Memory B cell (primary cell): ENCODE results near the gene GLB1L2.

Experiments used
- ATAC-seq: fragments of 150-1000 bp; cut with Tn5 transposase; 2 replicates; pipeline ENCODE4 v1.10.0; 2021; ENCODE audit warnings: low read depth, mild to moderate bottlenecking, moderate library complexity
- DNase-seq, 2 donors: peaks; one replicate each; pipeline ENCODE4 v3.0.0; 2022; ENCODE audit warnings: low spot score in 2 of 2
- H3K27ac Mint-ChIP-seq: one replicate; pipeline ENCODE4 v1.8.0; 2022; ENCODE audit warnings: mild to moderate bottlenecking, moderate library complexity, mixed read lengths
- H3K27me3 Mint-ChIP-seq: one replicate; pipeline ENCODE4 v1.8.0; 2022; ENCODE audit warnings: mixed read lengths
- H3K36me3 Mint-ChIP-seq: one replicate; pipeline ENCODE4 v1.8.0; 2022; ENCODE audit warnings: mild to moderate bottlenecking, mixed read lengths
- H3K4me1 Mint-ChIP-seq: one replicate; pipeline ENCODE4 v1.8.0; 2022; ENCODE audit warnings: mixed read lengths
- H3K4me3 Mint-ChIP-seq: one replicate; pipeline ENCODE4 v1.8.0; 2022; ENCODE audit warnings: mild to moderate bottlenecking, moderate library complexity, mixed read lengths
- H3K9me3 Mint-ChIP-seq: one replicate; pipeline ENCODE4 v1.8.0; 2022; ENCODE audit warnings: mixed read lengths

The GLB1L2 gene

DNA sequence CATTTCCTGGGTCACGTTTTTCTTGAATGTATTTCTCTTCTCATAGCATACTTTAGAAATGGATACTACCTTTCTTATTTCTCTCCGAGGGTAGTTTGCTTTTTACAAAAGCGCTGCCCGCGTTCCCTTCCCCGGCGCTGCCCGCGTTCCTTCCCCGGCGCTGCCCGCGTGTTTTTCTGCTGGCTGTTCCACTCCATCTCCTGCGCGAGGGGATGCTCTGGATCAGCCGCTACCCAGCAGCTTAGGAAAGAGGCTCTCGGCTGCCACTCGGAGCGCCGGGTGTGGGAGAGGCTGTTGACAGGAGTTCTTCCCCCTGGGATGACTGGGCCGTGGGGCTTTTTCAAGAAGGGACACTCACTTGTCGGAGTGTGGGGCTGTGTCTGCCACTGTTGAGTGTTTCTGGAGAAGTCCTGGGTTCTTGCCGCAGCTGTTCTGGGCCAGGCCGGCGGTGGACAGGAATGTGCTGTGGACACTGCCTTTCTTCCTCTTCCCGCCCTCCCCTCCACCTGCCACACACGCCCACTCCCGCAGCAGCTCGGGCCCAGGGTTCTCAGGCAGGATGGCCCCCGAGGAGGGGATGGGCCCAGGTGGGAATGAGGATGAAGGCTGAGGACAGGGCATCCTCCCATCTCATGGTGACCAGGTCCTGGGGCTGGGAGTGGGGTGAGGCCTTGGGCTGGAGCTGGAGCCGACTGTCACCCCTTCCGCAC lies 30.6 kb downstream of the GLB1L2 start:
- Mint-ChIP-seq H3K27me3 (peaks cover 5% of the 10 kb centered on the region), H3K27ac (no peak overlapping the region), H3K4me3 (no peak overlapping the region), H3K4me1 (peaks cover 3% of the 10 kb centered on the region), H3K36me3 (no peaks in the 10 kb centered on the region), H3K9me3 (no peaks in the 10 kb centered on the region)
- ATAC-seq (no peak), DNase-seq (no peak)

DNA sequence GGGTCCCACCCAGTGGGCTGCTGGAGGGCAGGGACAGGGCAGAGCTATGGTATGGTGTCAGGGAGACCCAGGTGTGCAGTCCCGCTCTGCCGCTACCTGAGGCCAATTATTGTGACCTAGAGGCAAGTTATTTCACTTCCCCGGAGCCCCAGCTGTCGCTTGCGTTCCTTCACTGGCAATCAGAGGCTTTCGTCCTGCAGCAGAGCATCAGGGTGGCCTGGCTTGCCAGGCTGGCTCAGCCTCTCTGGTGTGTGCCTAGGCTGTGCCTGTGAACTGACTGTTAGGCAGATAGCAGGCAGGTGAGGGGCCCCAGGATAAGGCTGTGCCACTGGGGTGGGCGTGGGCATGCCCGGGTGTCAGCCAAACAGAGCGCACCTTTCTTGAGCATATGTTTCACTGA lies 31.4 kb downstream of the GLB1L2 start:
- no peak overlapping the region for H3K4me3 Mint-ChIP-seq
- peaks cover 5% of the 10 kb centered on the region for H3K27me3 Mint-ChIP-seq
- ATAC-seq (no peak), DNase-seq (no peak)
- no peaks in the 10 kb centered on the region for H3K9me3 Mint-ChIP-seq
- H3K36me3 Mint-ChIP-seq: no peaks in the 10 kb centered on the region
- H3K4me1 Mint-ChIP-seq: peaks cover 3% of the 10 kb centered on the region
- H3K27ac Mint-ChIP-seq: no peak overlapping the region

DNA sequence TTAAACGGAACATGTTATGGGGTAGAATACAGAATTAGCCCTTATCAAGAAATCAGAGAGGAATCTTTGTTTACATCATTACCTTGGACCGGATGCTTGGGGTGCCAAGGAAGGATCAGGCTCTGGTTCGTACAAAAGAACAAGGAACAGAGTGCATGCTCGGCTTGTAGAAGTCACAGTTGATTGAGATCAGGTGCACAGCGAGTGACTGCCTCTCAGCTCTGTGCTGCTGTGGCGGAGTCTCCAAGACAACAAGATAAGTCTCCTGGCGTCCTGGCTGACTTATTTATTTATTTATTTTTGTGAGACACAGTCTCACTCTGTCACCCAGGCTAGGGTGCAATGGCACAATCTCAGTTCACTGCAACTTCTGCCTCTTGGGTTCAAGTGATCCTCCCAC lies 31.8 kb downstream of the GLB1L2 start:
- Mint-ChIP-seq H3K4me1 (peaks cover 3% of the 10 kb centered on the region), H3K27ac (no peak overlapping the region), H3K27me3 (peaks cover 5% of the 10 kb centered on the region), H3K9me3 (no peaks in the 10 kb centered on the region), H3K36me3 (no peaks in the 10 kb centered on the region), H3K4me3 (no peak overlapping the region)
- DNase-seq (no peak), ATAC-seq (no peak)

DNA sequence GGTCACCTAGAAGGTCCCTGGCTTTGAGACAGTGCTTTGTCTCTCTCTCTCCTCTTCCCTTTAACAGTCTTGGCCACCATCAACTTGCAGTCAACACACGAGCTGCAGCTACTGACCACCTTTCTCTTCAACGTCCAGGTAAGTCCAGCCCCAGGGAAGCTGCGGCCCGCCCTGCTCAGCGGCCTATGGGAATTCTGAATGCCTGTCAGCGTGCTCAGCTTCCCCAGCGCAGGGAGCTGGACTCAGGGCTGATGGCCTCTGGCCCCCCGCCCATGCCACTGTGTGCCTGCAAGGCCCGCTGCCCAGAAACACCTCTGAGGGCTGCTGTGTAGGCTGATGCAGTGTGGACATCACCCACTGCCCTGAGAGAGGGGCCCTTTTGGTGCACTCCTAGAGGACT lies 32.5 kb downstream of the GLB1L2 start:
- DNase-seq: no peak
- Mint-ChIP-seq H3K9me3 (no peaks in the 10 kb centered on the region), H3K4me3 (no peak overlapping the region), H3K36me3 (no peaks in the 10 kb centered on the region), H3K27me3 (peaks cover 5% of the 10 kb centered on the region), H3K27ac (no peak overlapping the region), H3K4me1 (peaks cover 3% of the 10 kb centered on the region)
- no peak for ATAC-seq

DNA sequence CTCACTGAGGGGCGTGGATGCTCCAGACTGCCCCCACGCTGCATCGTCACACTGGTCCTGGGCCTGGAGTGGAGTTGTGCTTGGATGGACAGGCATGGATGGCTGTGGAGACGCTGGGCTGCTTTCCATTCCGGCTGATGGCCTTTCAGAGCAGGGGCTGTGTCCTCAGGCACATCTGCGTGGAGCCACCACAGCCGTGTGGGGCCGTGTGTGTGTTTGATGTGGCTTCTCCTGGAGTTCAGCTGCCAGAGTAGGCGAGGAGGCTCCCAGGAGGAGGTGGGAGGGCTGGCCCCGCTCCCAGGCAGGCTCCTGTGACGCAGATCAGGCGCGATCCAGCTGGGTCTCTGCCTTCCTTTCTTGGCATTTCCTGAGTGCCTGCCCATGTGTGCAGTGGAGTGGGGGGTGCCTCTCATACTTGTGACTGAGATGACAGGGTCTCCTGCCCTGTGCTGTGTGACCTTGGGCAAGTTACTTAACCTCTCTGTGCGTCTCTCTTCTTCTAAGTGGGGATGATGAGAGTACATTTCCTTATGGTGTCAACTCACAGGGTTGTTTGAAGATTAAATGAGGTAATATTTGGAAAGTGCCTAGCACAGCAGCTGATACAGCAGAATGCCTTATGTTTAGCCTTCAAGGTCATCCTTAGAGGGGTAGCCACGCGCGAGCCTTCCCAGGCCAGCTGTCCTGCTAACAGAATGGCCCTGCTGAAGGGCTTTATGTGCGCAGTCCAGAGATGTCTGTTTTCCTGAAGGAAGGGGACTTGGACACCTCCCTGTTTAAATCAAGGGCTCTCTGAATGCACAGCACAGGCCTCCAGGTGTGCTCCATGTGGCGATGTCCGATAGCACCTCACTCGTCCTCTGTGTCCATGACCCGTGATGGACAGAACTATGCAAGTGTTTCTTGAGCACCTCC lies 33.5 kb downstream of the GLB1L2 start:
- peaks cover 3% of the 10 kb centered on the region for H3K4me1 Mint-ChIP-seq
- no peak for ATAC-seq
- H3K4me3 Mint-ChIP-seq: no peak overlapping the region
- peaks cover 7% of the 10 kb centered on the region for H3K27me3 Mint-ChIP-seq
- H3K36me3 Mint-ChIP-seq: no peaks in the 10 kb centered on the region
- DNase-seq: no peak
- H3K27ac Mint-ChIP-seq: no peak overlapping the region
- no peaks in the 10 kb centered on the region for H3K9me3 Mint-ChIP-seq

DNA sequence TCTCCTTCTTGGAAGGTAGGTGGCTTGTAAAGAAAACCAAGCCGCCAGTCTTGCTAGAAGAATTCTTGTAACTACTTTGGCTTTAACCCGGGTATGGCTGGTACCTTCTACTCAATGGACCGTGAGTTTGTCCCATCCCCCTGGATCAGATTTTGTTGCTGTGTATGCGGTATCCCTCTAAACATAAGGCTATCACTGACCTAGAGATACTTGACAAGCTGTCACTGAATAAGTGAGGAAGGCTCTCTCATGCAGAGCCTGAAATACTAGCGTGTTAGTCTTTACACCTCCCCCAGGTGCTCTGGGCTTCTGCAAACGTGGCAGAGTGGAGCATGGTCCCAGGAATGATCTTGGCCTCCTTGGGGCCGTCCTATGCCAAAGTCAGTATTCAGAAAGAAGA lies 34.5 kb downstream of the GLB1L2 start:
- peaks cover 6% of the 10 kb centered on the region for H3K27me3 Mint-ChIP-seq

DNA sequence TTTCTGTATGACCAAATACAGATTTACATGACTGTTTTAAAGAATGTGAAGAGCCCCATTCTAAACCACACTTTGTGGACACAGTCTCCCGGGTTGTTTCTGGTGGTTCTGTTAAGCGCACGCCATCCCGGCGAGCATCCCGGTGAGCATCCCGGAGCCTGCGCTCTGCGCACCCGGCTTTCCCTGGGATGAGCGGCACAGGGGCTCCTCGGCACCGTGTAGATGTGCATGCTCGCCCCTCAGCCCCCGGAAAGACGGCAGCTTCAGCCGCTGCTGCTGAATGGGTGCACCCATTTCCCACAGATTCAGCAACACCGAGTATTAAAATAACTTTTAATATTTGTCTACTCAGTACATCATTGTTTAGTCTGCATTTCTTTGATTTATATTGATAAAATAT lies 36.0 kb downstream of the GLB1L2 start:
- no peak for DNase-seq
- no peak for ATAC-seq
- no peak overlapping the region for H3K4me3 Mint-ChIP-seq

More for the DNA sequence above, 34.5 kb downstream of the GLB1L2 start:
- no peaks in the 10 kb centered on the region for H3K36me3 Mint-ChIP-seq
- ATAC-seq (no peak), DNase-seq (no peak)
- H3K4me1 Mint-ChIP-seq: peaks cover 3% of the 10 kb centered on the region
- H3K27ac Mint-ChIP-seq: no peak overlapping the region
- H3K9me3 Mint-ChIP-seq: no peaks in the 10 kb centered on the region
- H3K4me3 Mint-ChIP-seq: no peak overlapping the region

DNA sequence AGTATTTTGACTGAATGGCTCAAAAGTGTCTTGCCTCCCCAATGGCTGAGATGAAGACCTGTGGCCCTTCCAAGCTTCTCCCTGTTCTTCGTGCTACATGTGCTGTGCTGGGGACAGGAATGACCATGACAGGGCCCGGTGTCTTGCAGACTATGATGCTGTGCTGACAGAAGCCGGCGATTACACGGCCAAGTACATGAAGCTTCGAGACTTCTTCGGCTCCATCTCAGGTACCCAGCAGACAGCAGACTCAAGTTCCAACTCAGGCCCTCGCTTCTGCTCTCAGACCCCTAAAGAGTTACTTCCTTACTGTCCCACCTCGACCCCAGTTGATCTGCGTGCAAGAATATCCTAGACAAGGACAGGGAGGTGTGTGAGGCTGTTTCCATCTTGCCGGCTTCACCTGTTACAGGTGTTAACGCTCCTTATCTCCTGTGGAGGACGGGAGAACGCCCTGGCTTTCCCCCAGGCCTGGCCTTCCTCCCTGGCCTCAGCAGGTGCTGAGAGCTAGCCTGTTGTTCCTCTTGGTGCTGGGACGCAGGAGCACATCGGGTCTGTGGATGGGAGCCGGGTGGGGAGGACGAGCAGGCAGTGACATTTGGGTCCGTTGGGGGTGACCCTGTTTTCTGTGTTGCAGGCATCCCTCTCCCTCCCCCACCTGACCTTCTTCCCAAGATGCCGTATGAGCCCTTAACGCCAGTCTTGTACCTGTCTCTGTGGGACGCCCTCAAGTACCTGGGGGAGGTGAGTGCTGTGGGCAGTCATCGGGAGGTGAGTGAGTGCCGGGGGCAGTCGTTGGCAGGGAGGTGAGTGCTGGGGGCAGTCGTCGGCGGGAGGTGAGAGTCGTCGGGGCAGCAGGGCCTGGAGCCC lies 38.1 kb downstream of the GLB1L2 start:
- ATAC-seq: no peak
- Mint-ChIP-seq H3K9me3 (no peaks in the 10 kb centered on the region), H3K27me3 (peaks cover 2% of the 10 kb centered on the region)

More for the DNA sequence above, 36.0 kb downstream of the GLB1L2 start:
- Mint-ChIP-seq H3K27me3 (peaks cover 2% of the 10 kb centered on the region), H3K9me3 (no peaks in the 10 kb centered on the region), H3K4me1 (no peaks in the 10 kb centered on the region), H3K36me3 (no peaks in the 10 kb centered on the region), H3K27ac (no peak overlapping the region)

DNA sequence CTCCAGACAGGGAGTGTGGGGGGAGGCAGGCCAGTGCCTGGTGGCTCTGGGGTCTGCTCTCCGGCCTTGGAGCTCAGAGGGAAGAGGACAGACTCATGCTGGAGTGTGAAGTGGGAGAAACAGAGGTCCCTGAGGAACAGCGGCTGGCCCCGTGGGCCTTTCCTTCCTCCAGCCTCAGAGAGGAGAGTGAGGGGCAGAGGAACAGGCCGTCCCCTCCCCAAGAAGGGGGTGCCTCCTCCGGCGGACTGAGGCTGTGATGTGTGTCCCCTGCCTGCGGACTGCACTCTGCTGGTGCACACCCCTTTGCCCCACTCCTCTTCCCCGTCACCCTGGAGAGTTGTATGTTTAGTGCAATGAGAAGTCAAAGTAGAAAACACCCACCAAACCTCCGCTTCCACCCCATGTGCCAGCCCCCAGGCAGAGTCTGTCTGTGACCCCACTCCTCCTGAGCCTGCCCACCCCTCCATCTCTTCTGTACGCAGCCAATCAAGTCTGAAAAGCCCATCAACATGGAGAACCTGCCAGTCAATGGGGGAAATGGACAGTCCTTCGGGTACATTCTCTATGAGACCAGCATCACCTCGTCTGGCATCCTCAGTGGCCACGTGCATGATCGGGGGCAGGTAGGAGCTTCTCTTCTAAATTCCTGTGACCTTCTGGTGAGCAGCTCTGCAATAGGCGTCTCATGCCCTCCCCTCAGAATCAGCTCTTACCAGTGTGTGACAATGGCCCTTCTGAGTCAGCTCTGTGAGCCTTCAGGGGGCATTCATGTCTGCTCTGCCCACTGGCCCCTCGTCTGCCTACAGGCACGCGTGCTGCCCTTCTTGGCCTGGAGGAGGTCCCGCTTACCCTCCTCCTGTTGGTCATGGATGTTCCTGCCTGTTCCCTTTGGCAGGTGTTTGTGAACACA lies 39.0 kb downstream of the GLB1L2 start:
- Mint-ChIP-seq H3K4me3 (no peak overlapping the region), H3K9me3 (no peaks in the 10 kb centered on the region), H3K36me3 (no peaks in the 10 kb centered on the region), H3K27ac (no peak overlapping the region), H3K4me1 (no peaks in the 10 kb centered on the region), H3K27me3 (peaks cover 2% of the 10 kb centered on the region)
- ATAC-seq (no peak), DNase-seq (no peak)

More for the DNA sequence above, 38.1 kb downstream of the GLB1L2 start:
- H3K36me3 Mint-ChIP-seq: no peaks in the 10 kb centered on the region
- H3K4me3 Mint-ChIP-seq: no peak overlapping the region
- H3K4me1 Mint-ChIP-seq: no peaks in the 10 kb centered on the region
- H3K27ac Mint-ChIP-seq: no peak overlapping the region
- no peak for DNase-seq

DNA sequence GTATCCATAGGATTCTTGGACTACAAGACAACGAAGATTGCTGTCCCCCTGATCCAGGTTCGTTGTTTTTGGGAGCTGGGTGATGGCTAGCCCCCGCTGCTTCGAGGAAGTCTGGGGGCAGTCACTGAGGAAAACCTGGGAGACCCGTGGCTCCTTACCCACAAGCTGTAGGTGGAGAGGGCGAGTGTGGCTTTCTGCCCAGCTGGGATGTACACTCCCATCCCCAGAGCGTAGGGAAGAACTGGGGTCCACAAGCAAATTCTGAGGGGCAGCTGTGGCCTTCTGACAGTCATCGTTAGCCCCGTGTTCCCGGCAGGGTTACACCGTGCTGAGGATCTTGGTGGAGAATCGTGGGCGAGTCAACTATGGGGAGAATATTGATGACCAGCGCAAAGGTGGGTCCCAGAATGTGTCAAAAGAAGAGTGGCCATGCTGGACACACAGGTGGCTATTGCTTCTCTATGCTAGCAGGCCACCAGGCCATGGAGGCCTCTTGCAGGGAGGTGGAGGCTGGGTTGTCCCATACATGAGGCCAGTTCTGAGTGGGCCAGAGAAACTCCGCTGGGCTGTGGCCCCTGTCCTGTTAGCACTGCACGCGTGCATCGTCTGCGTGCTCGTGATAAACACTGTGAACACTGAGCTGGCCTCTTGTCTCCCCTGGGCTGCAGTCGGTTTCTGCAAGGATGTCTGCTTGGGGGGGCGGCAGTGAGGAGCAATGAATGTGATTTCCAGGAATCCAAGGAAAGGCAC lies 39.8 kb downstream of the GLB1L2 start:
- Mint-ChIP-seq H3K27ac (no peak overlapping the region), H3K27me3 (peaks cover 2% of the 10 kb centered on the region), H3K4me1 (no peaks in the 10 kb centered on the region), H3K4me3 (no peak overlapping the region), H3K36me3 (no peaks in the 10 kb centered on the region), H3K9me3 (no peaks in the 10 kb centered on the region)
- DNase-seq: no peak
- ATAC-seq: no peak

DNA sequence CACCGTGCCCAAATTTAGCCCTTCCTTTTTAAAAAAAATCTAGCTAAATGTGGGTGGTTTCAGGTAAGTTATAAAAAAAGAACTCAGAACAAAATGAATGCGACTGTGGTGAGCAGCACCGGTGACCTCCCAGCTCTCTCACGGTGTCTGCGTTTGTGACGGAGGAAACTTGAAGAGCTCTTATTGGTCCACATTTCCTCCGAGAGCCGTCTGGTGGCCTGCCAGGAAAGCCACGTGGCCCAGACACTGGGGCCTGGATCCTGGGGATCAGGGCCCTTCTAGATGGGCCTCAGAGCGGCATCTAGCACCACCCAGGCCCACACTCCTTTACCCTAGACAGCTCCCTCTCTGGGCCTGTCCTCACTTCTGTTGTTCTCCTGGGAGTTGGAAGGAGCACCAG lies 40.7 kb downstream of the GLB1L2 start:
- peaks cover 3% of the 10 kb centered on the region for H3K27me3 Mint-ChIP-seq
- no peaks in the 10 kb centered on the region for H3K4me1 Mint-ChIP-seq
- no peaks in the 10 kb centered on the region for H3K9me3 Mint-ChIP-seq
- no peak overlapping the region for H3K27ac Mint-ChIP-seq
- H3K36me3 Mint-ChIP-seq: no peaks in the 10 kb centered on the region
- ATAC-seq: no peak
- no peak overlapping the region for H3K4me3 Mint-ChIP-seq
- DNase-seq: no peak

DNA sequence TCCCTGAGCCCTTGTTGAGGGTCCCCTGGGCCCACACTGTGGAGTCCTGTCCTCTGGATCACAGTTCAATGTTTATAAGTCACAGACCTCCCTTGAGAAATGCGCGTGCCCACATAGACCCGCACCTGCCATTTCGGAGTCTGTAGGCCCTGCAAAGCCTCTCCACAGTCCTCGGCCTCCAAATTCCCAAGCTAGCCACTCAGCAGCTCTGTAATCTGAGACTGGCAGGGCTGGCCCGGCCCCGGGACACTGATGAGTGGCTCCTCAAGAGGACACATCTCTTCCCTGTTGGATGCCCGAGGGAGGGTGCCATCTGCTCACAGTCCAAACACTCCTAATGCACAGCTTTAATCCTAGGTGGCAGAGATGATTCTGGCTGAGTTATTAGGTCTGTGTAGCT lies 41.2 kb downstream of the GLB1L2 start:
- Mint-ChIP-seq H3K27ac (no peak overlapping the region), H3K36me3 (no peaks in the 10 kb centered on the region), H3K4me1 (no peaks in the 10 kb centered on the region), H3K4me3 (no peak overlapping the region), H3K9me3 (no peaks in the 10 kb centered on the region), H3K27me3 (peaks cover 6% of the 10 kb centered on the region)
- DNase-seq: no peak
- ATAC-seq: no peak
